Measurements from ENCODE around the gene QDPR. TPM values are rescaled to one million over a fixed set of nuclear protein-coding genes. Genes with fewer than 3 reads are reported as not detected.

Gene QDPR
- total and polyA plus RNA-seq, 9 of the 15 experiments (the other 6 are each of a cell fraction or from before 2014, with no cell fraction given): 5.7 to 29.7 (median 17.2) TPM

DNA sequence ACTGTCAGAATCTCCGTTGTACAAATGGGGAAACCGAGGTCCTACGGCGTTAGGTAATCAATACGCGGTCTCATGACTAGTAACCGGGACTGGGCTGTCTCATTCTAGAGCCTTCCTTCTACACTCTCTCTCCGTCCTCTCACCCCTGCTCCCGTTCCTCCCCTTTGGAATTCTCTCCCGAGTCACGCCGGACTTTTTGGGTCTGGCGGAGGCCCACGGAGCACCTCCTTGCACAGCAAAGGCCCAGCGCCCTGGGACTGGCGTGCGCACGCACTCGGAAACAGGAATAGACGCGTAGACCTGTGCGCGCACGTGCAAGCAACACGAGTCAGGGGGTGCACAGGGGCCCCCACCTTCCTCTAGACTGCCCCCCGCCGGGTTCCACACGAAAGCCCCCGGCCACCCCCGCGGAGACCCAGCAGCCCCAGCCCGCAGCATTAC, 361 bp downstream of the QDPR start (continued):
- TF ChIP-seq, protein P1, sequence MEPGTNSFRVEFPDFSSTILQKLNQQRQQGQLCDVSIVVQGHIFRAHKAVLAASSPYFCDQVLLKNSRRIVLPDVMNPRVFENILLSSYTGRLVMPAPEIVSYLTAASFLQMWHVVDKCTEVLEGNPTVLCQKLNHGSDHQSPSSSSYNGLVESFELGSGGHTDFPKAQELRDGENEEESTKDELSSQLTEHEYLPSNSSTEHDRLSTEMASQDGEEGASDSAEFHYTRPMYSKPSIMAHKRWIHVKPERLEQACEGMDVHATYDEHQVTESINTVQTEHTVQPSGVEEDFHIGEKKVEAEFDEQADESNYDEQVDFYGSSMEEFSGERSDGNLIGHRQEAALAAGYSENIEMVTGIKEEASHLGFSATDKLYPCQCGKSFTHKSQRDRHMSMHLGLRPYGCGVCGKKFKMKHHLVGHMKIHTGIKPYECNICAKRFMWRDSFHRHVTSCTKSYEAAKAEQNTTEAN (CRISPR knock-in tag; IDR thresholded peaks at IDR 0.05): no peak
- TF ChIP-seq MEIS2 (IDR thresholded peaks at IDR 0.05; ENCODE audit: partially characterized antibody): peak; percentile 0
- no peak for TF ChIP-seq ZSCAN32 (CRISPR knock-in tag; IDR thresholded peaks at IDR 0.05)
- peak; percentile 80 for TF ChIP-seq BHLHE40 (IDR thresholded peaks at IDR 0.05; ENCODE audit: low read length)
- no peak for TF ChIP-seq NR2C2 (CRISPR knock-in tag; IDR thresholded peaks at IDR 0.05)
- 0 out of 2 replicates have a peak, but pooled peaks have one; percentile 32 for TF ChIP-seq NR2C2 (tag; IDR thresholded peaks at IDR 0.05)
- TF ChIP-seq POLR3G (IDR thresholded peaks at IDR 0.05; ENCODE audit: extremely low read depth, insufficient read length, insufficient replicate concordance): no peak
- TF ChIP-seq, protein P2, sequence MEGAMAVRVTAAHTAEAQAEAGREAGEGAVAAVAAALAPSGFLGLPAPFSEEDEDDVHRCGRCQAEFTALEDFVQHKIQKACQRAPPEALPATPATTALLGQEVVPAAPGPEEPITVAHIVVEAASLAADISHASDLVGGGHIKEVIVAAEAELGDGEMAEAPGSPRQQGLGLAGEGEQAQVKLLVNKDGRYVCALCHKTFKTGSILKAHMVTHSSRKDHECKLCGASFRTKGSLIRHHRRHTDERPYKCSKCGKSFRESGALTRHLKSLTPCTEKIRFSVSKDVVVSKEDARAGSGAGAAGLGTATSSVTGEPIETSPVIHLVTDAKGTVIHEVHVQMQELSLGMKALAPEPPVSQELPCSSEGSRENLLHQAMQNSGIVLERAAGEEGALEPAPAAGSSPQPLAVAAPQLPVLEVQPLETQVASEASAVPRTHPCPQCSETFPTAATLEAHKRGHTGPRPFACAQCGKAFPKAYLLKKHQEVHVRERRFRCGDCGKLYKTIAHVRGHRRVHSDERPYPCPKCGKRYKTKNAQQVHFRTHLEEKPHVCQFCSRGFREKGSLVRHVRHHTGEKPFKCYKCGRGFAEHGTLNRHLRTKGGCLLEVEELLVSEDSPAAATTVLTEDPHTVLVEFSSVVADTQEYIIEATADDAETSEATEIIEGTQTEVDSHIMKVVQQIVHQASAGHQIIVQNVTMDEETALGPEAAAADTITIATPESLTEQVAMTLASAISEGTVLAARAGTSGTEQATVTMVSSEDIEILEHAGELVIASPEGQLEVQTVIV (CRISPR knock-in tag; IDR thresholded peaks at IDR 0.05; ENCODE audit: borderline replicate concordance): no peak
- TF ChIP-seq, protein P3, sequence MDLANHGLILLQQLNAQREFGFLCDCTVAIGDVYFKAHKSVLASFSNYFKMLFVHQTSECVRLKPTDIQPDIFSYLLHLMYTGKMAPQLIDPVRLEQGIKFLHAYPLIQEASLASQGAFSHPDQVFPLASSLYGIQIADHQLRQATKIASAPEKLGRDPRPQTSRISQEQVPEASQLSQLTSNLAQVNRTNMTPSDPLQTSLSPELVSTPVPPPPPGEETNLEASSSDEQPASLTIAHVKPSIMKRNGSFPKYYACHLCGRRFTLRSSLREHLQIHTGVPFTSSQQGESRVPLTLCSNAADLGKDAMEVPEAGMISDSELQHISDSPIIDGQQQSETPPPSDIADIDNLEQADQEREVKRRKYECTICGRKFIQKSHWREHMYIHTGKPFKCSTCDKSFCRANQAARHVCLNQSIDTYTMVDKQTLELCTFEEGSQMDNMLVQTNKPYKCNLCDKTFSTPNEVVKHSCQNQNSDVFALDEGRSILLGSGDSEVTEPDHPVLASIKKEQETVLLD (IDR thresholded peaks at IDR 0.05): 0 out of 2 replicates have a peak, but pooled peaks have one; percentile 13
- no peak for TF ChIP-seq RCOR1 (IDR thresholded peaks at IDR 0.05; ENCODE audit: borderline replicate concordance in 1 of 2, low read depth in 2 of 2, low read length in 2 of 2)
- TF ChIP-seq ZNF197 (CRISPR knock-in tag; IDR thresholded peaks at IDR 0.05; ENCODE audit: low read depth): no peak
- TF ChIP-seq NFIC (IDR thresholded peaks at IDR 0.05): 0 out of 2 replicates have a peak, but pooled peaks have one; percentile 8
- TF ChIP-seq KDM2B (CRISPR knock-in tag; IDR thresholded peaks at IDR 0.05): 0 out of 2 replicates have a peak, but pooled peaks have one; percentile 20
- TF ChIP-seq, protein P4, sequence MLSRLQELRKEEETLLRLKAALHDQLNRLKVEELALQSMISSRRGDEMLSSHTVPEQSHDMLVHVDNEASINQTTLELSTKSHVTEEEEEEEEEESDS (CRISPR knock-in tag; IDR thresholded peaks at IDR 0.05): no peak
- TF ChIP-seq HDAC1 (IDR thresholded peaks at IDR 0.05): peak in 1 of 2 experiments; percentile 51; a peak in 1 of 4 replicates
- no peak for TF ChIP-seq HMG20A (CRISPR knock-in tag; conservative IDR thresholded peaks at IDR 0.05)
- TF ChIP-seq GTF2E2 (tag; IDR thresholded peaks at IDR 0.05): no peak
- TF ChIP-seq, protein P5, sequence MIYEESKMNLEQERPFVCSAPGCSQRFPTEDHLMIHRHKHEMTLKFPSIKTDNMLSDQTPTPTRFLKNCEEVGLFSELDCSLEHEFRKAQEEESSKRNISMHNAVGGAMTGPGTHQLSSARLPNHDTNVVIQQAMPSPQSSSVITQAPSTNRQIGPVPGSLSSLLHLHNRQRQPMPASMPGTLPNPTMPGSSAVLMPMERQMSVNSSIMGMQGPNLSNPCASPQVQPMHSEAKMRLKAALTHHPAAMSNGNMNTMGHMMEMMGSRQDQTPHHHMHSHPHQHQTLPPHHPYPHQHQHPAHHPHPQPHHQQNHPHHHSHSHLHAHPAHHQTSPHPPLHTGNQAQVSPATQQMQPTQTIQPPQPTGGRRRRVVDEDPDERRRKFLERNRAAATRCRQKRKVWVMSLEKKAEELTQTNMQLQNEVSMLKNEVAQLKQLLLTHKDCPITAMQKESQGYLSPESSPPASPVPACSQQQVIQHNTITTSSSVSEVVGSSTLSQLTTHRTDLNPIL (CRISPR knock-in tag; IDR thresholded peaks at IDR 0.05): no peak
- TF ChIP-seq NRF1 (conservative IDR thresholded peaks at IDR 0.05 in 1 of 2, IDR thresholded peaks at IDR 0.05 in 1 of 2): peak; percentile 75 to 79
- TF ChIP-seq, protein P6, sequence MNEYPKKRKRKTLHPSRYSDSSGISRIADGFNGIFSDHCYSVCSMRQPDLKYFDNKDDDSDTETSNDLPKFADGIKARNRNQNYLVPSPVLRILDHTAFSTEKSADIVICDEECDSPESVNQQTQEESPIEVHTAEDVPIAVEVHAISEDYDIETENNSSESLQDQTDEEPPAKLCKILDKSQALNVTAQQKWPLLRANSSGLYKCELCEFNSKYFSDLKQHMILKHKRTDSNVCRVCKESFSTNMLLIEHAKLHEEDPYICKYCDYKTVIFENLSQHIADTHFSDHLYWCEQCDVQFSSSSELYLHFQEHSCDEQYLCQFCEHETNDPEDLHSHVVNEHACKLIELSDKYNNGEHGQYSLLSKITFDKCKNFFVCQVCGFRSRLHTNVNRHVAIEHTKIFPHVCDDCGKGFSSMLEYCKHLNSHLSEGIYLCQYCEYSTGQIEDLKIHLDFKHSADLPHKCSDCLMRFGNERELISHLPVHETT (CRISPR knock-in tag; conservative IDR thresholded peaks at IDR 0.05 in 1 of 2, IDR thresholded peaks at IDR 0.05 in 1 of 2): peak in 1 of 2 experiments; percentile 53; a peak in 1 of 4 replicates

Data from K562 (cell line).